ENCODE data around the gene ERP29. TPM values are rescaled to one million over a fixed set of nuclear protein-coding genes. Genes with fewer than 3 reads are reported as not detected.
"Not testable (repeated sequence)": the region's sequence is repeated elsewhere in the genome, so short reads cannot be mapped to it uniquely, and the experiment has no call there.

Gene ERP29
- total RNA-seq, 5 donors from 2014 or later (not counting 1 experiment from before 2014, with no cell fraction given) = 114 to 175 (median 158) TPM

DNA sequence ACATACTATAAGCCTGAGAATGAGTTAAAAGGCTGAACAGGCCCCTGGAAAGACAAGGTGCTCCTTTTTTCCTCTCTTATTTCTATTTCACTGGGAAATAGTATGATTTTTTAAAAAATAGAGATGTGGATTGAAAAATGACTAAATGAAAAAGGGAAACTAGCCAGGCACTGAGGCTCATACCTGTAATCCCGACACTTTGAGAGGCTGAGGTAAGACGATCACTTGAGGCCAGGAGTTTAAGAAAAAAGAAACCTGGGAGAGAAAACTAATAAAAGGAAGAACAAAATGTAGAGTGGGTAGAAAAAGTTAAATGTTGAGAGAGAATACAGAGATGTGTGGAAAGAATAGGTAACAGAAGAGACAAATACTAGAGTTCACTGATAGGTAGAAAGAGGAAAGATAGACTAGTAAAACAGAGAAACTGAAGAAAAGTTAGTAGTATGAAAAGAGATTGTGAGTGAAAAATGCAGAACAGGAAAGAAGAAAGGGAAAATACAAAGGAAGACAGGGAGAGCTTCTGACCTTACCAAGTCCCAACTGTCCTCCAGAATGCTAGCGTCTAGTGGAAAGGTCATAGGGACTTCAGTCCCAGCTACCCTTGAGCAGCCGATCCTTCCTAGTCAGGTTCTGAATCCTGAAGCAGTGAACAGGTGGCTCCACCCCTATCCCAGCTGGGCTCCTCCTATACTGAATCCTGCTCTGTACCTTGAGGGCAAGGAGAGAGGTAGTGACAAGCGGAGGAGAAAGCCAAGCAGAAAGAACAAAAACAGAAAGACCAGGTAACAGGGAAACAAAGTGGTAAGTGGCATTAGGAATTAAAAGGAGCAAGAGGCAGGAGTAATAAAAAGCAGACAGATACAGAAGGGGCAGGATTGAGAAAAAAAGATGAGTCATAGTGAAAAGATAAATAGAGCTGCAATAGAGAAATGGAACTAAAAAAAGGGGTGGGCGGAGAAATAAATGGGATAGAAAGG is 7.5 kb upstream of the ERP29 start:
- Mint-ChIP-seq H3K36me3 (peaks cover 3% of the 10 kb centered on the region), H3K9me3 (no peaks in the 10 kb centered on the region), H3K27ac (peak overlapping the region; percentile 82 to 87), H3K27me3 (no peaks in the 10 kb centered on the region), H3K4me3 (no peak overlapping the region), H3K4me1 (peaks cover 57 to 64% (median 62%) of the 10 kb centered on the region in 3 donors)
- H3K27me3 ChIP-seq (replicated peaks in 1 of 2; ENCODE audit: control insufficient read depth in 2 of 2, extremely low read depth in 1 of 2, insufficient read depth in 2 of 2, low read length in 1 of 2) = no peaks in the 10 kb centered on the region
- DNase-seq (no peak), ATAC-seq (replicated peaks in 1 of 4) (no peak)
- peaks cover 16 to 31% of the 10 kb centered on the region in 2 experiments for H3K4me1 ChIP-seq (ENCODE audit: control insufficient read depth in 1 of 2, extremely low read depth in 1 of 2, insufficient read depth in 2 of 2, low read length in 2 of 2)
- H3K36me3 ChIP-seq (ENCODE audit: control insufficient read depth in 2 of 2, extremely low read depth in 1 of 2, insufficient read depth in 1 of 2, low read length in 1 of 2) = peaks cover 4% of the 10 kb centered on the region in 2 donors
- H3K9me3 ChIP-seq = no peaks in the 10 kb centered on the region
- POLR2A ChIA-PET = interaction anchor here in 1 of 2 donors (0.6 kb wide), 1 partner anchor 28 kb away, joined by 4 read pairs; no protein-coding TSS in a partner anchor
- peak overlapping the region; percentile 28 for H3K27ac ChIP-seq (ENCODE audit: low read length)
- H3K4me3 ChIP-seq (ENCODE audit: control insufficient read depth in 1 of 2, extremely low read depth in 1 of 2, low read length in 1 of 2) = no peak overlapping the region
- WGBS (ENCODE audit: insufficient coverage) = 96% methylated on average over 3 of the region's 6 CpGs
- CTCF ChIA-PET = no interaction called here

DNA sequence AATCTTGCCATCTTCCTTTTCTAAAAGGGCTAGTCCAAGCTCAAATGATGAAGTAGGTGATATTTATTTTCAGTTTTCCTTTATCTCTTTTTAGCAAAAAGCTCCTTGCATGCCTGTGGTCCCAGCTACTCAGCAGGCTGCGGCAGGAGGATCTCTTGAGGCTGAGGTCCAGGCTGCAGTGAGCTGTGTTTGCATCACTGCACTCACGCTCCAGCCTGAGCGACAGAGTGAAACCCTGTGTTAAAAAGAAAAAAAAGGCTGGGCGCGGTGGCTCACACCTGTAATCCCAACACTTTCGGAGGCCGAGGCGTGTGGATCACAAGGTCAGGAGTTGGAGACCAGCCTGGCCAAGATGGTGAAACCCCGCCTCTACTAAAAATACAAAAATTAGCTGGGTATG is 5.3 kb upstream of the ERP29 start:
- no peak for ATAC-seq (replicated peaks in 1 of 4)
- Histone ChIP-seq H3K36me3 (ENCODE audit: control insufficient read depth in 2 of 2, extremely low read depth in 1 of 2, insufficient read depth in 1 of 2, low read length in 1 of 2) (peaks cover 4 to 7% of the 10 kb centered on the region in 2 donors), H3K4me1 (ENCODE audit: control insufficient read depth in 1 of 2, extremely low read depth in 1 of 2, insufficient read depth in 2 of 2, low read length in 2 of 2) (peaks cover 8 to 40% of the 10 kb centered on the region in 2 experiments), H3K9me3 (no peaks in the 10 kb centered on the region), H3K27me3 (replicated peaks in 1 of 2; ENCODE audit: control insufficient read depth in 2 of 2, extremely low read depth in 1 of 2, insufficient read depth in 2 of 2, low read length in 1 of 2) (no peaks in the 10 kb centered on the region), H3K4me3 (ENCODE audit: control insufficient read depth in 1 of 2, extremely low read depth in 1 of 2, low read length in 1 of 2) (no peak overlapping the region), H3K27ac (ENCODE audit: low read length) (peak overlapping the region; percentile 23)
- WGBS (ENCODE audit: insufficient coverage) = 96% methylated on average over 6 of the region's 9 CpGs
- no peak for DNase-seq
- Mint-ChIP-seq H3K27ac (peak overlapping the region; percentile 87), H3K36me3 (peaks cover 9% of the 10 kb centered on the region), H3K9me3 (no peaks in the 10 kb centered on the region), H3K27me3 (no peaks in the 10 kb centered on the region), H3K4me1 (peaks cover 58 to 67% (median 63%) of the 10 kb centered on the region in 3 donors), H3K4me3 (no peak overlapping the region)
- ChIA-PET CTCF (no interaction called here), POLR2A (interaction anchor here in 1 of 2 donors (0.8 kb wide), 1 partner anchor 77 kb away, joined by 3 read pairs; no protein-coding TSS in a partner anchor)

DNA sequence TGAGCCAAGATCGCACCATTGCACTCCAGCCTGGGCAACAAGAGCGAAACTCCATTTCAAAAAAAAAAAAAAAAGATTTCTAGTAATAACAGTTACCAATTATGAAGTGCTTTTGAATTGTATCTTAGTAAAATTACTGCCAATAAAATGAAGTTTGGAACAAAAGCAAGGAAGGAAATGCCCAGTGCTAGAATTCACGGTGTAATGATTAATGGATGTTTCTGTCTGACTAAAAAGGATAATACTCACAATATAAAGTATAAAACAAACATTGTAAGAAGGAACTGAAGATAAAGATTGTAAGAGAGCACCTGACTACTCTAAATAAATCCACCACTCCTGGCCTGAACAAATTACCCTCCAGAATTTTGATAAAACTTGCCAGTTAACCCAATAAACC is 4.3 kb upstream of the ERP29 start:
- Histone ChIP-seq H3K4me3 (ENCODE audit: control insufficient read depth in 1 of 2, extremely low read depth in 1 of 2, low read length in 1 of 2) (no peak overlapping the region), H3K36me3 (ENCODE audit: control insufficient read depth in 2 of 2, extremely low read depth in 1 of 2, insufficient read depth in 1 of 2, low read length in 1 of 2) (peaks cover 4 to 7% of the 10 kb centered on the region in 2 donors), H3K4me1 (ENCODE audit: control insufficient read depth in 1 of 2, extremely low read depth in 1 of 2, insufficient read depth in 2 of 2, low read length in 2 of 2) (peaks cover 8 to 41% of the 10 kb centered on the region in 2 experiments), H3K27ac (ENCODE audit: low read length) (no peak overlapping the region), H3K9me3 (no peaks in the 10 kb centered on the region), H3K27me3 (replicated peaks in 1 of 2; ENCODE audit: control insufficient read depth in 2 of 2, extremely low read depth in 1 of 2, insufficient read depth in 2 of 2, low read length in 1 of 2) (no peaks in the 10 kb centered on the region)
- POLR2A ChIA-PET = interaction anchor here in 1 of 2 donors (0.6 to 0.7 kb wide), 2 partner anchors 57 to 498 kb away, joined by 4 to 8 read pairs; no protein-coding TSS in a partner anchor
- no peak for DNase-seq
- no CpG with 5 or more reads among the region's 3 CpGs for WGBS (ENCODE audit: insufficient coverage)
- Mint-ChIP-seq H3K4me1 (peaks cover 53 to 62% (median 55%) of the 10 kb centered on the region in 3 donors), H3K27me3 (no peaks in the 10 kb centered on the region), H3K27ac (peak overlapping the region; percentile 75 to 77), H3K4me3 (no peak overlapping the region), H3K36me3 (peaks cover 9% of the 10 kb centered on the region), H3K9me3 (no peaks in the 10 kb centered on the region)
- ATAC-seq (replicated peaks in 1 of 4) = no peak
- CTCF ChIA-PET = no interaction called here

DNA sequence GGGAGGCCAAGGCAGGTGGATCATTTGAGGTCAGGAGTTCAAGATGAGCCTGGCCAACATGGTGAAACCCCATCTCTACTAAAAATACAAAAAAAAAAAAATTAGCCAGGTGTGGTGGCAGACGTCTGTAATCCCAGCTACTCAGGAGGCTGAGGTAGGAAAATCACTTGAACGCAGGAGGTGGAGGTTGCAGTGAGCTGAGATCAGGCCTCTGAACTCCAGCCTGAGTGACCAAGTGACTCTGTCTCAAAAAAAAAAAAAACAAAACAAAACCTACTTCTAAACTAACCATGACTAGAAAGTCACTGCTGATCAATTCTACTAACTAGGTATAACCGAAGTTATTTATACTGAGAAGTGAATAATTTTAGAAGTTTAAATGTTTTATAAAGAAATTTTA is 3.6 kb upstream of the ERP29 start:
- not testable (repeated sequence) for H3K27ac ChIP-seq (ENCODE audit: low read length); ATAC-seq (replicated peaks in 1 of 4); H3K4me3 ChIP-seq (ENCODE audit: control insufficient read depth in 1 of 2, extremely low read depth in 1 of 2, low read length in 1 of 2); H3K27me3 ChIP-seq (replicated peaks in 1 of 2; ENCODE audit: control insufficient read depth in 2 of 2, extremely low read depth in 1 of 2, insufficient read depth in 2 of 2, low read length in 1 of 2); H3K9me3 Mint-ChIP-seq; H3K9me3 ChIP-seq; H3K36me3 ChIP-seq (ENCODE audit: control insufficient read depth in 2 of 2, extremely low read depth in 1 of 2, insufficient read depth in 1 of 2, low read length in 1 of 2); DNase-seq; H3K27me3 Mint-ChIP-seq; H3K4me3 Mint-ChIP-seq
- CTCF ChIA-PET = interaction anchor here in 1 of 2 donors (0.7 kb wide), 1 partner anchor 1394 kb away, joined by 3 read pairs; no protein-coding TSS in a partner anchor
- whole genome bisulfite sequencing (ENCODE audit: insufficient coverage) = no CpG with 5 or more reads among the region's 3 CpGs
- peaks cover 14% of the 10 kb centered on the region for H3K36me3 Mint-ChIP-seq
- H3K4me1 ChIP-seq (ENCODE audit: control insufficient read depth in 1 of 2, extremely low read depth in 1 of 2, insufficient read depth in 2 of 2, low read length in 2 of 2) = peaks cover 13 to 48% of the 10 kb centered on the region in 2 experiments
- H3K4me1 Mint-ChIP-seq = peaks cover 58 to 66% (median 62%) of the 10 kb centered on the region in 3 donors
- POLR2A ChIA-PET = interaction anchor here in 1 of 2 donors (0.6 to 0.7 kb wide), 2 partner anchors 57 to 497 kb away, joined by 4 to 8 read pairs; no protein-coding TSS in a partner anchor
- H3K27ac Mint-ChIP-seq = peak overlapping the region in 1 of 2 donors; percentile 20

DNA sequence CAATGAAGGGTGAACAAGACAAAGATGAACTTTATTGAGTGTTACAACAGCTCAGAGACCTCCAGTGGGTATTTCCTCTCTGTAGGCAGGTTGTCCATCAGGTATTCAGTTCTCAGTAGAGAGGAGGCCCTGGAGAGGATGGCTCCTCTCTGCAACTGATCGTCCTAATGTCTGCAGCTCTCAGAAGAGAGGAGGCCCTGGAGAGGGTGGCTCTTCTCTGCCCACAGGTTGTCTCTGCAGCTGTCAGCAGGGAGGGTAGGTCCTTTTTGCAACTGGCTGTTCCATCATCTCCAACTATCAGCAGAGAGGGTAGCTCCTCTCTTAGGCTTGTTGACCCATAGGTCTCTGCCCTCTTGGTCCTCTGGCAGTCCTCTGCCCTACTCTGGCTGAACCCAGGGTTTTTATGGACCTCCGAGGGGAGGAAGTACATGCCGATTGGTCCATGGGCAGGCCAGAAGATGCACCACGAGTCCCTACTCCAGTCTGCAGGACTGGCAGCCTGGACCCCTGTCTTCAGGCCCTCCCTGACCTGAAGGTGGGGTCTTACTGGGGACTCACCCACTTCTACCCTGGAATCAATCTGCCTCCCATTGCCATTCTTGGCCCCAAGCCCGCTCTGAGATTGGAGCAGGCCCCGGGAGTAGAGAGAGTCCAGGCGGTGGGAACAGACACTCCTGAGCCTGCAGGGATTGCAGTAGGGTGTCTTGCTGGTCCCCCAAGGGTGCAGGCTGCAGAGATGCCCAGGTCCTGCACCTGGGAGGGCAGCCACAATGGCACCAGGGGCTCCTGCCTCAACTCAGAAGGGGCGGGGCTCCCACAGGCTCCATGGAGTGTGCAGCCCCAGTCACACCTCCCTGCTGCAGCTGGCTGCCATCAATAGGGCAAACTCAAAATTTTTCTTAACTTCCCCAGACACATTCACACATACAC is 2.5 kb upstream of the ERP29 start:
- POLR2A ChIA-PET = interaction anchor here in 1 of 2 donors (0.6 kb wide), 1 partner anchor 11 kb away, joined by 9 read pairs; no protein-coding TSS in a partner anchor
- Histone ChIP-seq H3K27ac (ENCODE audit: low read length) (peak overlapping the region; percentile 98), H3K36me3 (ENCODE audit: control insufficient read depth in 2 of 2, extremely low read depth in 1 of 2, insufficient read depth in 1 of 2, low read length in 1 of 2) (peaks cover 8 to 9% of the 10 kb centered on the region in 2 donors), H3K4me3 (ENCODE audit: control insufficient read depth in 1 of 2, extremely low read depth in 1 of 2, low read length in 1 of 2) (peak overlapping the region in 1 of 2 donors; percentile 3), H3K4me1 (ENCODE audit: control insufficient read depth in 1 of 2, extremely low read depth in 1 of 2, insufficient read depth in 2 of 2, low read length in 2 of 2) (peaks cover 15 to 58% of the 10 kb centered on the region in 2 experiments), H3K27me3 (replicated peaks in 1 of 2; ENCODE audit: control insufficient read depth in 2 of 2, extremely low read depth in 1 of 2, insufficient read depth in 2 of 2, low read length in 1 of 2) (no peaks in the 10 kb centered on the region), H3K9me3 (no peaks in the 10 kb centered on the region)
- WGBS (ENCODE audit: insufficient coverage) = 94% methylated on average over 5 of the region's 8 CpGs
- ATAC-seq (replicated peaks in 1 of 4) (no peak), DNase-seq (no peak)
- Mint-ChIP-seq H3K36me3 (peaks cover 15% of the 10 kb centered on the region), H3K27ac (peak overlapping the region; percentile 99), H3K27me3 (no peaks in the 10 kb centered on the region), H3K9me3 (peaks cover 0 to under 1% (median 0%) of the 10 kb centered on the region in 3 donors), H3K4me1 (peaks cover 57 to 64% (median 58%) of the 10 kb centered on the region in 3 donors), H3K4me3 (peak overlapping the region; percentile 89 to 95 (median 94))
- CTCF ChIA-PET = no interaction called here
